Stimulated activated CD8-positive, alpha-beta memory T cell treated with anti-CD3 and anti-CD28 coated beads, Interleukin-12 subunit alpha, Interleukin-12 subunit beta, amount 100 ng/mL, for 4 hours (primary cell): ENCODE data around the gene DDC.
"Not testable (repeated sequence)": the region's sequence is repeated elsewhere in the genome, so short reads cannot be mapped to it uniquely, and the experiment has no call there.

ENCODE experiments used
- DNase-seq: peaks from one replicate; pipeline ENCODE4 v3.0.0-alpha.2; 2020; ENCODE audit warnings: low read depth

The DDC gene

GRCh38 chr7:50555594-50556140 lies 9.5 kb downstream of the DDC start:
- DNase-seq, result no peak

- DNase-seq, result no peak
Measured at GRCh38 chr7:50554431-50555322, 10.5 kb downstream of the DDC start.

- no peak for DNase-seq
Measured at GRCh38 chr7:50553973-50554372, 11.2 kb downstream of the DDC start.

GRCh38 chr7:50552921-50553320 lies 12.3 kb downstream of the DDC start:
- no peak for DNase-seq

- DNase-seq, result no peak
Measured at GRCh38 chr7:50552139-50552538, 13.1 kb downstream of the DDC start.

- not testable (repeated sequence) for DNase-seq
Measured at GRCh38 chr7:50545613-50546012, 19.6 kb downstream of the DDC start.

GRCh38 chr7:50544992-50545391 lies 20.2 kb downstream of the DDC start:
- no peak for DNase-seq

GRCh38 chr7:50543776-50544442 lies 21.3 kb downstream of the DDC start:
- DNase-seq, result no peak

GRCh38 chr7:50542132-50542531 lies 23.1 kb downstream of the DDC start:
- DNase-seq, result no peak

GRCh38 chr7:50540785-50541579 lies 24.2 kb downstream of the DDC start:
- DNase-seq, result no peak

GRCh38 chr7:50539725-50540124 lies 25.5 kb downstream of the DDC start:
- DNase-seq, result no peak

GRCh38 chr7:50538478-50538877 lies 26.7 kb downstream of the DDC start:
- DNase-seq, result no peak

GRCh38 chr7:50537417-50537816 lies 27.8 kb downstream of the DDC start:
- DNase-seq, result no peak

GRCh38 chr7:50535291-50535711 lies 29.9 kb downstream of the DDC start:
- not testable (repeated sequence) for DNase-seq

- DNase-seq, result no peak
Measured at GRCh38 chr7:50534690-50535290, 30.4 kb downstream of the DDC start.

GRCh38 chr7:50533866-50534265 lies 31.3 kb downstream of the DDC start:
- DNase-seq, result no peak

- DNase-seq, result no peak
Measured at GRCh38 chr7:50531928-50532327, 33.3 kb downstream of the DDC start.

- DNase-seq, result no peak
Measured at GRCh38 chr7:50531401-50531911, 33.7 kb downstream of the DDC start.

GRCh38 chr7:50530766-50531165 lies 34.4 kb downstream of the DDC start:
- no peak for DNase-seq

GRCh38 chr7:50529093-50529862 lies 35.9 kb downstream of the DDC start:
- DNase-seq, result no peak
